Large intestine (tissue), 3 donors: ENCODE measurements around the gene DHCR24. TPM values are rescaled to one million over a fixed set of nuclear protein-coding genes. Genes with fewer than 3 reads are reported as not detected.
A peak's percentile ranks its signal among the peaks of the same experiment; 100 is the strongest.

ENCODE experiments used
- DNase-seq, 2 donors: peaks; one replicate each; pipeline versions ENCODE4 v3.0.0 to v3.0.0-alpha.2; 2013
- H3K27ac ChIP-seq: one replicate; pipeline ENCODE4 v1.5.1; 2013; ENCODE audit warnings: low read length
- H3K27me3 ChIP-seq: 2 replicates; pipeline ENCODE4 v1.6.1; 2013; ENCODE audit warnings: low read length; ENCODE audit not compliant: control insufficient read depth, insufficient read depth
- H3K36me3 ChIP-seq: 2 replicates; pipeline ENCODE4 v1.6.1; 2013; ENCODE audit warnings: low read length; ENCODE audit not compliant: control insufficient read depth, insufficient read depth
- H3K4me1 ChIP-seq: one replicate; pipeline ENCODE4 v1.6.1; 2013; ENCODE audit warnings: low read length; ENCODE audit not compliant: control insufficient read depth, insufficient read depth
- H3K4me3 ChIP-seq: one replicate; pipeline ENCODE4 v1.5.1; 2013; ENCODE audit warnings: low read length
- H3K9me3 ChIP-seq: one replicate; pipeline ENCODE4 v1.6.1; 2013; ENCODE audit warnings: mild to moderate bottlenecking, low read depth, low read length, moderate library complexity; ENCODE audit not compliant: control insufficient read depth
- WGBS: methylation state at CpG from one replicate; pipeline ENCODE4 v1.1.5; 2013; ENCODE audit warnings: low lambda C conversion rate; ENCODE audit not compliant: insufficient coverage; 5-methylcytosine and 5-hydroxymethylcytosine counted together
- polyA plus RNA-seq: library from polyadenylated mRNA; unstranded; fragments of 120-200 nt; gene quantifications from one replicate; pipeline ENCODE4 v1.2.1, GENCODE V29; 2013

DHCR24 gene
- polyA plus RNA-seq, 1 donor = 36.0 TPM

DNA sequence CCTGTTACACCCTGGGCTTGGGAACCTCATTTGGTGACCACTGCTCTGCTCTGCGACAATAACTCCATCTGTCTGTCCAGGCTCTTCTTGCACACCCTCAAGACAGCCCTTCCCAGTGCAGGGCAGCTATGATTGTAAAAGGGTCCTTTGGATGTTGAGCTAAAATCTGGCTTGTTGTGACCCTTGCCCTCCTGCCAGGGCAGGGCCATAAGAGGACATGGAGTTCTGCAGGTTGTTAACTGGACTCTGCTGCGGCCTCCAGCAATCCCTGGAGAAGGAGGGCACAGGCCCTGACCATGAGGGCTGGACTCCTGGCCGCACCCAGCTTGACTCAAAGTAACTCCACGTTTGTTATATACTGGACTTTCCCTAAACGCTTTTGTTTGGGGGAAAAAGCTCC lies 41.2 kb downstream of the DHCR24 start:
- Histone ChIP-seq H3K4me1 (no peaks in the 10 kb centered on the region), H3K9me3 (no peaks in the 10 kb centered on the region), H3K27ac (no peak overlapping the region), H3K36me3 (peaks cover 33% of the 10 kb centered on the region), H3K27me3 (no peaks in the 10 kb centered on the region), H3K4me3 (no peak overlapping the region)
- 60% methylated on average over 2 of the region's 5 CpGs for WGBS
- DNase-seq = no peak

DNA sequence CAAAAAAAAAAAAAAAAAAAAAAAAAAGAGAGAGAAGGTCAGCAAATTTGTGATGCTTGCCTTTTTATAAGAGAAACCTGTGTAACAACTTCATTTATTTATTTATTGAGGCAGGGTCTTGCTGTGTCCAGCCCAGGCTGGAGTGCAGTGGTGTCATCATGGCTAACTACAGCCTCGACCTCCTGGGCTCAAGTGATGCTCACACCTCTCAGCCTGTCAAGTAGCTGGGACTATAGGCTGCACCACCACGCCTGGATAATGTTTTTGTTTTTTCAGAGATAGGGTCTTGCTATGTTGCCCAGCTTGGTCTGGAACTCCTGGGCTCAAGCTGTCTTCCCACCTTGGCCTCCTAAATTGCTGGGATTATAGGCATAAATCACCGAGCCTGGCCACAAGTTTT lies 42.4 kb downstream of the DHCR24 start:
- no peak overlapping the region for H3K27ac ChIP-seq
- no peak for DNase-seq
- H3K9me3 ChIP-seq = no peaks in the 10 kb centered on the region
- no peak overlapping the region for H3K4me3 ChIP-seq
- H3K36me3 ChIP-seq = peaks cover 24% of the 10 kb centered on the region
- H3K4me1 ChIP-seq = no peaks in the 10 kb centered on the region
- no CpG with 5 or more reads among the region's 3 CpGs for WGBS
- no peaks in the 10 kb centered on the region for H3K27me3 ChIP-seq

DNA sequence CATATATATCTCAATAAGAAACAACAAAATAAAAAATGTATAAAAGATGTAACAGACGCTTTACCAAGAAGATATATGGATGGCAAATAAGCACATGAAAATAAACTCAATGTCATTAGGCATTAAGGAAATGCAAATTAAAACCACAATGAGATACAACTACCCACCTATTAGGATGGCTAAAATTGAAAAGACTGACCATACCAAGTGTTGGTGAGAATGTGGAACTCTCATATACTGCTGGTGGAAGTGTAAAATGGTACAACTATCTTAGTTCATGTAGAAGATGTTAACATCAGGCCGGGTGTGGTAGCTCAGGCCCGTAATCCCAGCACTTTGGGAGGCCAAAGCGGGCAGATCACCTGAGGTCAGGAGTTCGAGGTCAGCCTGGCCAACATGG lies 43.5 kb downstream of the DHCR24 start:
- no peak for DNase-seq
- H3K36me3 ChIP-seq = peaks cover 16% of the 10 kb centered on the region
- no peaks in the 10 kb centered on the region for H3K9me3 ChIP-seq
- no peaks in the 10 kb centered on the region for H3K4me1 ChIP-seq
- no peak overlapping the region for H3K4me3 ChIP-seq
- H3K27ac ChIP-seq = no peak overlapping the region
- 100% methylated on average over 1 of the region's 5 CpGs for WGBS
- H3K27me3 ChIP-seq = no peaks in the 10 kb centered on the region

DNA sequence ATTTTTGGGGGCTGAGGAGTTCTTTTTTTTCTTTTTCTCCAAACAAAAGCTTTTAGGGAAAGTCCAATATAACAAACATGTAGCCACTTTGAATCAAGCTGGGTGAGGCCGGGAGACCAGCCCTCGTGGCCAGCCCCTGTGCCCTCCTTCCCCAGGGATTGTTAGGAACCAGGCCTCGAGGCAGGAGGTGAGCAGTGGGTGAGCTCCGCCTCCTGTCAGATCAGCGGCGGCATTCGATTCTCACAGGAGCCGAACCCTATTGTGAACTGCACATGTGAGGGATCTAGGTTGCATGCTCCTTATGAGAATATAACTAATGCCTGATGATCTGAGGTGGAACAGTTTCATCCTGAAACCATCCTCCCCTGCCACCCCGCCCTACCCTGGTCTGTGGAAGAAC lies 44.0 kb downstream of the DHCR24 start:
- H3K4me3 ChIP-seq = no peak overlapping the region
- no CpG with 5 or more reads among the region's 9 CpGs for WGBS
- DNase-seq = no peak
- H3K4me1 ChIP-seq = no peaks in the 10 kb centered on the region
- H3K36me3 ChIP-seq = peaks cover 12% of the 10 kb centered on the region
- H3K27ac ChIP-seq = no peak overlapping the region
- no peaks in the 10 kb centered on the region for H3K27me3 ChIP-seq
- no peaks in the 10 kb centered on the region for H3K9me3 ChIP-seq

DNA sequence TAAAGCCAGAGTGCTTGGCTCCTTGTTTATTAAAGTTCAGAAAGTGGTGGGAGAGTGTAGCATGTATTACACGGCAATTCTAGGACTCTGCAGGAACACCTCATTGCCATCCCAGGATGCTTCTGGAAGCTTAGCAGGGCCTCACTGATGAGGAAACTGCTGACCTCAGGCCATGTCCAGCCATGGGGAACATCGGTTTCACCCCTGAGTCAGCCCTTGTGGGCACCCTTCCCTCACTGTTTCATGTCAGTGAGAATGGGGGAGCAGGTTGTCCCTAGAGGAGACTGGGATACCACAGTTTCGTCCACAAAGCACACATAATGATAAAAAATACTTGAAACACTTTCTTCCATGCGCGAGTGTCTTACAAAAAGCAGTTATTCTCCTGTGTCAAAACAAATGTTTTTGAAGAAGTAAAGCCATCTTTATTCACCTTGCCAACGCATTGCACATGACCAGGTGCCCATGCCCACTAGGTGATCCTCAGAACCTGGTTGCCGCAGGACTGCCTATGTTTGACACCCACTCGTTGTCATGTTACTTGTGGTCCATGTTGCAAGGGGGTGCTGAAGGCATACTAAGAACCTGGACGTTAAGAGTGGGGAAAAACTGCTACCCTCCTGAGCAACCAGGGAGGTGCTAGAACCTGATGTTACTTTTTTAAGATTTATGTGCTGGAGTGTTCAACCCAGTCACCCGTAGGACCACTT lies 44.6 kb downstream of the DHCR24 start:
- peaks cover 12% of the 10 kb centered on the region for H3K36me3 ChIP-seq
- no peaks in the 10 kb centered on the region for H3K9me3 ChIP-seq
- DNase-seq = no peak
- H3K4me3 ChIP-seq = no peak overlapping the region
- H3K4me1 ChIP-seq = no peaks in the 10 kb centered on the region
- no peaks in the 10 kb centered on the region for H3K27me3 ChIP-seq
- no peak overlapping the region for H3K27ac ChIP-seq
- WGBS = 100% methylated on average over 2 of the region's 10 CpGs

DNA sequence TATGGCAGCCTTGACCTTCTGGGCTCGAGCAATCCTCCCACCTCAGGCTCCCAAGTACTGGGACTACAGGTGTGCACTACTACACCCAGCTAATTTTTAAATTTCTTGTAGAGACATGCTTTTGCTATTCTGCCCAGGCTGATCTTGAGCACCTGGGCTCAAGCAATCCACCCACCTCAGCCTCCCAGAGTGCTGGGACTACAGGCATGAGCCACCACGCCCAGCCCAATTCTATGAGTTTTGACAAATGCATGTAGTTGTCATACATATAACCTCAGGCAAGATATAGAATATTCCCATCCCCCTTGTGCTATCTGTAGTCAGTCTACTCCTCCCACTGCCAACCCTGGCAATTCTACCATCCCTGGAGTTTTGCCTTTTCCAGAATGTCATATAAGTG lies 47.2 kb downstream of the DHCR24 start:
- Histone ChIP-seq H3K9me3 (no peaks in the 10 kb centered on the region), H3K27me3 (no peaks in the 10 kb centered on the region), H3K4me3 (no peak overlapping the region), H3K36me3 (peaks cover 7% of the 10 kb centered on the region), H3K4me1 (no peaks in the 10 kb centered on the region), H3K27ac (no peak overlapping the region)
- WGBS = no CpG with 5 or more reads among the region's 2 CpGs
- DNase-seq = no peak

DNA sequence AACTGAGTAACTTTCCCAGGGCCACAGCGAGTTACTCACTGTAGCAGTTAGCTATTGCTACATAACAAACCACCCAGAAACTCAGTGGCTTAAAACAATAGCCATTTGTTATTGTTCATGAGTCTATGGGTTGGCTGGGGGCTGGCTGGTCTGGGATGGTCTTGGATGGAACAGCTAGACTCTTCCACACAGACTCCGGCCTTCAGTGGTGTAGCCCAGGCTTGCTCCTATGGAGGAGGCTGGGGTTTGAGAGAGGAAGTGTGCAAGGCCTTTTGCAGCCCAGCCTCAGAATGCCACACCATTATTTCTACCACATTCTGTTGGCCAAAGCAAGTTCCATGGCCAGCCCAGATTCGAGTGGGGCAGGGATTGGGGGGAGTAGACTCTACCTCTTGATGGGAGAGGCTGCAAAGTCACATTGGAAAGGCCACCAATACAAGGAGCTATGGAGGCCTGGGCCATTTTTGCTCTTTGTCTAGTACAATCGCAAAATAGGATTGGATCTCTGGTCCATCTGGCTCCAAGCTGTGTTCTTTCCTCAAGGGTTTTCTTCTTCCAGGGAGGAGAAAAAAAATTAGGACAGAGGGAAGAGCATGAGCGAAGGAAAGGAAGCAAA lies 48.3 kb downstream of the DHCR24 start:
- Histone ChIP-seq H3K4me3 (no peak overlapping the region), H3K9me3 (no peaks in the 10 kb centered on the region), H3K36me3 (peaks cover 7% of the 10 kb centered on the region), H3K27ac (no peak overlapping the region), H3K4me1 (no peaks in the 10 kb centered on the region), H3K27me3 (no peaks in the 10 kb centered on the region)
- WGBS = no CpG with 5 or more reads among the region's 5 CpGs
- DNase-seq = no peak

DNA sequence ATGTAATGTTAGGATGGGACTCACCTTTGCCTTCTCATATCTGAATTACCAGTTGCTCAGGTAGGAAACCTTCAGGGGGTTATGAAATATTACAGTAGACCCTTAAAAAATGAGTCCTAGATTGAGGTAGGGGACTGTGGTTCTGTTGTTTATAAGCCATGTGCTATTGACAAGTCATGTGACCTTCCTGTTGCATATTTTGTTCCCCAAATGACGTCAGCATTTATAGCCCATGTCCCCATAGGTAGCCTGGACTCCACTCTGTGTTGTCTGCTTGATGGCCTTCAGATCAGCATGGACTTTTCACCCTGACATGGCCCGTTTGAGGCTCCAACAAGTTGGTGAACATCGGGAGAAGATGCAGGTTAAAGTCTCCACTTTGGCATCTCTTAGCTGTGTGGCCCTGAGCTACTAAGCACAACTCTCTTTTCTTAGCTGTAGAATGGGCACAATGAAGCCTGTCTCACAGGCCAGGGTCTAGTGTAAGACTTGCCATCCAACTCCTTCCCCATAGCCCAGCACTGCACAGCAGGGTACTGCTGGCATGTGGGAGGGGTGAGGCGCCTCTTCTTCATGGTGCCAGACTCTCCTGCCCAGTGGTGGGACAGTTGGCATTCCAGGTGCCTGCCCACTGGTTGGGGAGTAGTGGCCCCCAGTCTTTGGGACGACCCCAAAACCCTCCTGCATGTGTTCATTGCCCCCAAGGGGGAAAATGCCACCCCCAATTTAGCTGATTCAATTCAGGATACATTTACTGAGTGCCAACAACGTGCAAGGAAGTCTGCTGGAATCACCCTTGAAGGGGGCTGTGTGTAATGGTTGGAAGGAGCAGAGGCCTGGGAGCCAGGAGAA lies 49.8 kb downstream of the DHCR24 start:
- H3K9me3 ChIP-seq = no peaks in the 10 kb centered on the region
- WGBS = no CpG with 5 or more reads among the region's 6 CpGs
- H3K4me1 ChIP-seq = no peaks in the 10 kb centered on the region
- no peaks in the 10 kb centered on the region for H3K27me3 ChIP-seq
- no peak overlapping the region for H3K4me3 ChIP-seq
- DNase-seq = peak in 1 of 2 donors; percentile 35
- no peak overlapping the region for H3K27ac ChIP-seq
- peaks cover 5% of the 10 kb centered on the region for H3K36me3 ChIP-seq

DNA sequence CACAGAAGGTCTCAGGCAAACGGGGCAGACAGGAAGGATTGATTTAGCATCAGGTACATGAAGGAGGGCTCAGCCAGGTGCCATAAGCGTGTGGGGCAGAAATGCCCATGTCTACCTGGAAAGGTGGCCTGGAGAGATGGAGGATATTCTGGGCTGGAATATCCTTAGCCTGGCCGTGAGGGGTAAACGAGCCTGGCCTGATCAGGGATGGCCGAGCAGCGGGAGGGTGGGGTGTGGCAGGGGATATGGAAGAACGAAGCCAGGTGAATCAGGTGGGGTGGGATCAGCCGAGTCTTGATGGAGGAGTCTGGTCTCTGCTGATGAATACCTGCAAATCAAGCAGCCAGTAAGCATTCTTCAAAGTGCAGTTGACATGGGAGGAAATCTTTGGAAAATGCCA lies 50.4 kb downstream of the DHCR24 start:
- no peak for DNase-seq
- Histone ChIP-seq H3K36me3 (no peaks in the 10 kb centered on the region), H3K27me3 (no peaks in the 10 kb centered on the region), H3K9me3 (peaks cover 3% of the 10 kb centered on the region), H3K4me1 (no peaks in the 10 kb centered on the region), H3K4me3 (no peak overlapping the region), H3K27ac (no peak overlapping the region)
- WGBS = no CpG with 5 or more reads among the region's 8 CpGs

DNA sequence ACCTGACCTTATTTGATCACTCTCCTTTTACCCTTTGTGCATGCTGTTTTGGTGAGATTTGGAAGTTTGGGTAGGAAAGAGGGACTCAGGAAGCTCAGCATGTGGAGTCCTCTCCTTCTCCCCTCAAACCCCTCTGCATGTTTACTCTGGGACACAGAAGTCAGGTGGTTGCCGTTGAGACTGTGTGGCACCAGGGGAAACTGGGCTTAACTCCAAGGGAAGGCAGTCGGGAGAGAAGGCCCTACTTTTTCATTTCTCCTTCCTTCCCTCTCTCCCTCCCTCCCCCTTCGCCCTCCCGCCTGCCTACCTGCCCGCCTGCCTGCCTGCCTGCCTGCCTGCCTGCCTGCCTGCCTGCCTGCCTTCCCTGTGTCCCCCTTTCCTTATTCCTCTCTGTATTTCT lies 51.0 kb downstream of the DHCR24 start:
- Histone ChIP-seq H3K4me1 (no peaks in the 10 kb centered on the region), H3K27ac (no peak overlapping the region), H3K36me3 (no peaks in the 10 kb centered on the region), H3K27me3 (no peaks in the 10 kb centered on the region), H3K4me3 (no peak overlapping the region), H3K9me3 (peaks cover 9% of the 10 kb centered on the region)
- no CpG with 5 or more reads among the region's 5 CpGs for WGBS
- DNase-seq = no peak
